ENCODE measurements around the gene EMC7.

GRCh38 chr15:34059476-34059875, 42.2 kb downstream of the EMC7 start:
- no peak for TF ChIP-seq POLR2A (IDR thresholded peaks at IDR 0.05)
- TF ChIP-seq CTCF (IDR thresholded peaks at IDR 0.05): no peak

Measured in tibial nerve (tissue), 3 donors.